ENCODE results near the gene PAX3. TPM values are rescaled to one million over a fixed set of nuclear protein-coding genes. Genes with fewer than 3 reads are reported as not detected.

Gene PAX3
- polyA plus RNA-seq, 4 donors: 0.15 TPM; not detected in 3

GRCh38 chr2:222299906-222300725 is 1.3 kb upstream of the PAX3 start:
- DNase-seq (ENCODE audit: low read depth in 4 of 4, low spot score in 3 of 4): no peak

DNA sequence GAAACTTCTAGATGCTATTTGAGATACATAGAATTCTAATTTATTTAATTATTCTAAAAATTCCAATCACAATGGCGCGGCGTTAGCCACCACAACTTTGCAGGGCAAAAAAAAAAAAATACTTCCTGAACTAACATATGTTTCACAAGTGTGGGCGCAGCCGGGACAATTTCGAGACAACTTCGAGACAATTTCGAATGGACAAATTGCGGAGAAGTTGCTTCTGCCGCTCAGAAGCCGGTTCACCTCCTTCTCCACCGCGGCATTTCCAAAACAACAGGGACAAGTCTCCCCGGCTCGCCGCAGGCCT is 842 bp downstream of the PAX3 start:
- DNase-seq (ENCODE audit: low read depth in 4 of 4, low spot score in 3 of 4): no peak

GRCh38 chr2:222297600-222297935 is 1.2 kb downstream of the PAX3 start:
- no peak for DNase-seq (ENCODE audit: low read depth in 4 of 4, low spot score in 3 of 4)

DNA sequence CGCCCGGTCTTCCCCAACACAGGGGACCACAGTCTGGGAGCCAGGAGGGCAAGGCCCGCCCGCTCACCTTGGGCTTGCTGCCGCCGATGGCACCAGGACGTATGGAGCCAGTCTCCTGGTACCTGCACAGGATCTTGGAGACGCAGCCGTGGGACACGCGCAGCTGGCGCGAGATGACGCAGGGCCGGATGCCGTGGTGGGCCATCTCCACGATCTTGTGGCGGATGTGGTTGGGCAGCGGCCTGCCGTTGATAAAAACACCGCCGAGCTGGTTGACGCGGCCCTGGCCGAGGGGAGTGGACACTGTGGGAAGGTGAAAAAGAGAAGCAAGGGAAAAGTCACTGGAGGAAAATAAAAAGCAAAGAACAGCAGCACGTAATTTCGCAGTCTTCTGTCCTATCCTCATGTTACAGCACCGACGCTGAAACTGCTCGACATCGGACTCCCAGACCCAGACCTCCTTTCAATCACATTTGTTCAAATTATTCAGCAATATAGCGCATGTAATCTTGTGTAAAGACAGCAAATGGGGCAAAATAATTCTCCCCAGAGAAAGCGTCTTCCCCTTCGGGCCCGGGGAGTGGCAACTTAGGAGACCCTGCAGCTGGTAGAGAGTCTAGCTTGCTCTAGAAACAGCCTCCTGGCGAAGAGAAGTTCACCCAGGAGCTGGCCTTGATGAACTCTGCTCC is 1.7 kb downstream of the PAX3 start:
- no peak for DNase-seq (ENCODE audit: low read depth in 4 of 4, low spot score in 3 of 4)

GRCh38 chr2:222296311-222296741 is 2.5 kb downstream of the PAX3 start:
- DNase-seq (ENCODE audit: low read depth in 4 of 4, low spot score in 3 of 4): no peak

DNA sequence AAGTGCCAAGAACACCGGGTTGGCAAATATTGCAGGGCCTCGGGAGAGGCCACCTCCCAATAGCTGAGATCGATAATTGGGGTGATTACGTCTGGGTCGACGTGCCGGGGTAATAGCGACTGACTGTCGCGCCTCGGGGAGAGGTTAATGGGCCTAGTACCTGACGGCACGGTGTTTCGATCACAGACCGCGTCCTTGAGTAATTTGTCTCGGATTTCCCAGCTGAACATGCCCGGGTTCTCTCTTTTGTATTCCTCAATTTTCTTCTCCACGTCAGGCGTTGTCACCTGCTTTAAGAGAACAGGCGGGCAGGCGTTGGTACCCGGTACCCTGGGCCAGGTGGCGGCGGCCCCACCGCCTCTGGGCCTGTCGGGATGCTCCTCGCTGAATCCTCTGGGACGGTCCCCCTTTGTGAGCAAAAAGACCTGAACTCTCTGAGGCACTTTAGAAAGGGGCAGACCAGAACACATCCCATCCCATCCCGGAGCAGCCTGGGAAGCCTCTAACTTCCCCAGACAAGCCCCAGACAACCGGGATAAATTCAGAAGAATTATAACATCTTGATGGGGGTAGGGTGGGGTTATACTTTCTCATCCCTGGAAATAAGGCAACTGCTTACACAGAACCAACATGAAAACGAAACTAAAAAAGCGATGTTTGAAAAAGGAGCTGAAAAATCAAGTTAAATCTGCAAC is 3.3 kb downstream of the PAX3 start:
- DNase-seq (ENCODE audit: low read depth in 4 of 4, low spot score in 3 of 4): no peak

- DNase-seq (ENCODE audit: low read depth in 4 of 4, low spot score in 3 of 4): no peak
These were observed 3.8 kb downstream of the PAX3 start for GRCh38 chr2:222294996-222295367.

- DNase-seq (ENCODE audit: low read depth in 4 of 4, low spot score in 3 of 4): no peak
These were observed 4.9 kb downstream of the PAX3 start for GRCh38 chr2:222293660-222294630.

DNA sequence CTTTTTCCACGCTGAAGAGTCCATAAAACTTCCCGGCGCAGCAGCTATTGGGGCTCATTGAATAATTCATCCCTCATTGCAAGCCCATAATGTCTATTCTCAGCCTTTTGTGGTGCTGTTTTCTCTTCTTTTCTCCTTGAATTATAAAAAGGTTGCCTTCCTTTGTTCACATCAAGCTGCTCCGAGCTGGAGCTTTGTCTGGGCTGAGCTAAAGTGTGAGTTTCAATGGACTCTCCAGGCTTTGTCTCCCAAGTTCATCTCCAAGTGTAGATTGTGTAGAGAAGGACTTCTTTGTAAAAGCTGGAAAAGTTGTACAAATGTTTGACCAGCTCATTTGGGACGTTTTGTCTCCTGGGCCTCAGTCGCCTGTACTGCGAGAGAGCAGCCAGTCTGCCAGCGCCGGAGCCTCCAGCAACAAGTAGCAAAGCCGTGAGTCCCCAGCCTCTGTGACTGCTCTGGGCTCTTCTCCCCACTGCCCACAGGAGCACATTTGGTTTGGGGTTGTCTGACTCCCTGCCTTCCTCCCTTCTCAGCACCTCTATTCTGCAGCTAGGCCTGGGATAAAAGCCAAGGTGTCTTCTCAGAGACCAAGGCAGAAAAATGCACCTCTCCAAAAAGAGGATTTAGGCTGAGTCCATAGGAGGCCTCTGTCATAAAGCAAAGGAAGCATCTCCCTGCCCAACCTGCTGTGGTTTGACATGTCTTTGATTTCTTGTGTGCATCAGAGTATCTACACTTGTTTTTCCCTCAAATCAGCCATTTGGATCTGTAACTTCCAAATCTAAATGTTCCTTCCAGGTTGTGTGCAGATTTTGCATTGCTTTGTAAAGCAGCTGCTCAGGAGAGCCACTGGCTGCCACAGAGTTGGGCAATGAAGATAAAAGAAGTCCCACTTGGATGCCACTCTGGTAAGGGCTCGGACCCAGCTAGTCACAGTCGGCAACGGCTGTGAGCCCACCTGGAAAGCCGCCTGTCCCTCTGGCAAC is 6.4 kb downstream of the PAX3 start:
- no peak for DNase-seq (ENCODE audit: low read depth in 4 of 4, low spot score in 3 of 4)

DNA sequence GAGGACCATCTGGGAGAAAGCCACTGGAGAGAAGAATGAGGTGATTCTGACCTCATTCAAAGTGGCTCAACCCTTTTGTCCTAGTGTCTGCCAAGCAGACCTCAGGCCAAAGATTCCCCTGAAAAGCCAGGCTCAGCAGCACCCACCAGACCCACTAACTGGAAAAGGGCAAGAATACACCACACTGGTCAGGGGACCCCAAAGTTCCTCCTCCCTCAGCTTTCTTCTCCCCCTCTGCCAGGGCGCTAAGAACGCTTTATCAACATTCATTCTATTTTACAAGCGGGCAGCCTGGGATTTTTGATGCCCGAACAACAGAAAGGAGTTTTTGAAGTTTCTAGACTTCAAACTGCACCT is 7.3 kb downstream of the PAX3 start:
- DNase-seq (ENCODE audit: low read depth in 4 of 4, low spot score in 3 of 4): no peak

DNA sequence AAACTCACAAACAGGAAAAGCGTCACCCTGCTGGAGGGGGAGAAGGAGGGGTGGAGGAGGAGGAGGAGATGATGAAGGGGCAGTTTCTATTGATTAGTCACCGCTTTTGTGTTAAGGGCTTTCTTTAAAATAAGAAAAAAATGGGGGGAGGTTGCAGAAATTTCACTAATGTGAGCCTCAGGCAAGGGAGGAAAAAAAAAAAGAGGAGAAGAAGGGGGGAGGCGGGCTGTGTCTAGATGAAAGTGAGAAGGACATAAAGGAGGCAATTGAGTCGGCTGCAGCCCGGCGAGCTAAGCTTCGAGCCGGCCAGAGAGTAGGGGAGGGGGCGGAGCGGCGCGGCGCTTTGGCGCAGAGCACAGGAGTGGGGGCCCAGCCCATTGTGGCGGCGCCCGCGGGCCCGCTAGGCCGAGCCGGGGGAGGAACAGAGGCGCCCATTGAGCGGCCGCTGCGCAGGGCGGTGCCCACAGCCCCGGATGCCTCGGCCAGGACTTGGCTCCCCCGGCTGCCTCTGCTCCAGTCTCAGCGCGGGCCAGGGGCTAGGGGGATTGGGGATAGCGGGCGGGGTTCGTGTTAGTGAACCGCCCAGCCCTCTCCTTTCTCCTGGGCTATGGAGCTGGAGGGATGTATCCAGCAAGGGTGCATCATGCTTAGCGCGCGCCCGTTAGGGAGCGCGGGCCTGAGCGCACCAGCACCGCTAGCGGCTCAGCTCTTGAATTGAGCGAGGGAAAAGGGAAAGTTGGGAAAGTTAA is 7.9 kb downstream of the PAX3 start:
- DNase-seq (ENCODE audit: low read depth in 4 of 4, low spot score in 3 of 4): no peak

GRCh38 chr2:222290401-222290735 is 8.4 kb downstream of the PAX3 start:
- no peak for DNase-seq (ENCODE audit: low read depth in 4 of 4, low spot score in 3 of 4)

DNA sequence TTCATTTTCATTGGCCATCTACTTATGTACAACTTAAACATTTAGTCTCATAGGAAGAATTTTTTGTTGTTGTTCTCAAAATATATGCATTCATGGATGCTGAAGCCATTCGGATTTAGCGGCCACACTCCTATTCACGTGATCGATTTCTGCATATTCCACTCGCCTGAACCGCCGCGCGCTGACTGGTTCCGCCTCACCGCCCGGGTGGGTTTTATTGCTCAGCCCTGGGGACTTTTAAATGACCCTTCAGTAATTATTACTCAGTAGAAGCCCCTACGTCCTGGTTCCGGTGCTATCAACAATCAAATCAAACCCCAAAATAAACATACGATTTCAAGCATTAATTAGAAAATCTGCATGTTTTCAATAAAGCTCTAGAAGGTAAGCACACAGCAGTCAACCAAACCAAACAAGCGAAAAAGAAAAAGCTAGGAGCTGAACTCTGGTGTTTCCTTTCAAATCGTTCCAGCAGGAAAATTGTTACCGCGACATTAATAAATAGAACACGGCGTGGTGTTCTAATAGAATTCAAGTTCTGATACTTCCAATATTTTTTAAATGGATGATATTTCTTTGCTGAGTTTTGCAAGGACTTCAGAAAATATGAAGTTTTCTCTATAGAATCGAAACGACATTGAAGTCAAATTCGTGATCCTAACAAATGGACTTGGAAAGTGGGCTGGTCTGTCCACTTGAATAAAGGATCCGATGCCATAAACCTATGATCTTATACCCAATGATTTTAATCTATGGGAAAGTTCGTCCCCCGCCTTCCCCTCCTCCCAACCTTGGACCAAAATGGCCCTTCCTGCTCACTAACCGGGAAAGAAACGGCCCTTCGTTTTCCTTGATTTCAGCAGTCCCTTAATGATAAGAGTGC is 9.3 kb downstream of the PAX3 start:
- no peak for DNase-seq (ENCODE audit: low read depth in 4 of 4, low spot score in 3 of 4)

GRCh38 chr2:222288590-222289277 is 10.1 kb downstream of the PAX3 start:
- DNase-seq (ENCODE audit: low read depth in 4 of 4, low spot score in 3 of 4): no peak

GRCh38 chr2:222287862-222288479 is 10.8 kb downstream of the PAX3 start:
- DNase-seq (ENCODE audit: low read depth in 4 of 4, low spot score in 3 of 4): no peak

DNA sequence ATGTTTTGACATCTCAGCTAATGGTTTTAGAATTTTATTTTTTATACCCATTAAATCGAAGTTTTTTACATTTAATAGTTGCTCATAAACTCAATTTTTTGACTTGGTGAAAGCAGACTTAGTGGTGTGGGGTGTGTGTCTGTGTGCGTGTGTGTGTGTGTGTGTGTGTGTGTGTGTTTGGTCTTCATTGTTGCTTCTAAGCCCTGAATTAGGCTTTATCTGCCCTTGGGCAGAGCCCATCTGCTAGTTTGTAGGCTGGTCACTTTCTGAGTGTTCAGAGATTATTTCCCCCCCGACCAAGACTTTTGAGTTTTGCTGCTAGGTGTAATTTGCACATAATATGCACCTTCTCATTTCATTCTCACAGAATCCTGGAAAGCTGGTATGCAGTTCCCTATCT is 14.3 kb downstream of the PAX3 start:
- DNase-seq (ENCODE audit: low read depth in 4 of 4, low spot score in 3 of 4): no peak

GRCh38 chr2:222283634-222284033 is 15.2 kb downstream of the PAX3 start:
- no peak for DNase-seq (ENCODE audit: low read depth in 4 of 4, low spot score in 3 of 4)
